ENCODE measurements around the gene AKAP13.

GRCh38 chr15:85758655-85758978 is 378.2 kb downstream of the AKAP13 start:
- TF ChIP-seq POLR2AphosphoS5 (IDR thresholded peaks at IDR 0.05; ENCODE audit: low read depth, low read length) (no peak), GABPA (IDR thresholded peaks at IDR 0.05; ENCODE audit: low read depth) (no peak), MAX (IDR thresholded peaks at IDR 0.05; ENCODE audit: low read depth) (no peak), SIN3A (IDR thresholded peaks at IDR 0.05; ENCODE audit: borderline replicate concordance, low read depth, low read length) (no peak), RAD21 (IDR thresholded peaks at IDR 0.05; ENCODE audit: low read length) (no peak), CHD2 (IDR thresholded peaks at IDR 0.05; ENCODE audit: low read length, partially characterized antibody) (no peak), CTCF (IDR thresholded peaks at IDR 0.05) (no peak)

Data from SK-N-SH (cell line).